Astrocyte (in vitro differentiated cells and primary cell): ENCODE measurements around the gene MLNR. TPM values are rescaled to one million over a fixed set of nuclear protein-coding genes. Genes with fewer than 3 reads are reported as not detected.

Source experiments
- DNase-seq: peaks from one replicate; pipeline ENCODE4 v3.0.0-alpha.2; 2010; ENCODE audit warnings: low read depth
- FAIRE-seq: peaks from 2 replicates; lab custom pipeline; 2011; peaks lifted over from hg19 to GRCh38; lab: Jason Lieb, UNC
- H2AFZ ChIP-seq: 2 replicates; pipeline ENCODE4 v1.6.0; 2012; ENCODE audit warnings: low read depth, low read length, inconsistent platforms
- H3K27ac ChIP-seq: 2 replicates; pipeline ENCODE4 v1.5.1; 2011; ENCODE audit warnings: low read depth, low read length, inconsistent platforms
- H3K27me3 ChIP-seq: 2 replicates; pipeline ENCODE4 v1.6.0; 2011; ENCODE audit warnings: low read length, inconsistent platforms; ENCODE audit not compliant: insufficient read depth
- H3K36me3 ChIP-seq: 2 replicates; pipeline ENCODE4 v1.5.1; 2011; ENCODE audit warnings: low read length, inconsistent platforms; ENCODE audit not compliant: insufficient read depth
- H3K4me1 ChIP-seq: 2 replicates; pipeline ENCODE4 v1.5.1; 2011; ENCODE audit warnings: low read length, inconsistent platforms; ENCODE audit not compliant: insufficient read depth
- H3K4me2 ChIP-seq: 2 replicates; pipeline ENCODE4 v1.6.0; 2012; ENCODE audit warnings: low read length, inconsistent platforms
- H3K4me3 ChIP-seq: 2 replicates; pipeline ENCODE4 v1.5.1; 2011; ENCODE audit warnings: low read depth, mild to moderate bottlenecking, low read length, inconsistent platforms; ENCODE audit not compliant: insufficient read depth
- H3K79me2 ChIP-seq: 2 replicates; pipeline ENCODE4 v1.6.0; 2012; ENCODE audit warnings: mild to moderate bottlenecking, low read length, inconsistent platforms; ENCODE audit not compliant: insufficient read depth
- H3K9ac ChIP-seq: 2 replicates; pipeline ENCODE4 v1.6.0; 2012; ENCODE audit warnings: mild to moderate bottlenecking, low read length, inconsistent platforms
- H3K9me3 ChIP-seq: 2 replicates; pipeline ENCODE4 v1.5.1; 2012; ENCODE audit warnings: low read depth, mild to moderate bottlenecking, low read length, inconsistent platforms; ENCODE audit not compliant: insufficient read depth
- H4K20me1 ChIP-seq: 2 replicates; pipeline ENCODE4 v1.6.0; 2012; ENCODE audit warnings: low read length, inconsistent platforms; ENCODE audit not compliant: insufficient read depth
- H3K27ac Mint-ChIP-seq: one replicate; pipeline ENCODE4 v1.8.0; 2021; ENCODE audit warnings: mild to moderate bottlenecking, mixed read lengths; ENCODE audit not compliant: unreplicated experiment
- H3K27me3 Mint-ChIP-seq: one replicate; pipeline ENCODE4 v1.8.0; 2021; ENCODE audit warnings: low read depth, mixed read lengths; ENCODE audit not compliant: unreplicated experiment
- H3K36me3 Mint-ChIP-seq: one replicate; pipeline ENCODE4 v1.8.0; 2021; ENCODE audit warnings: low read depth, mixed read lengths; ENCODE audit not compliant: unreplicated experiment
- H3K4me1 Mint-ChIP-seq: one replicate; pipeline ENCODE4 v1.8.0; 2021; ENCODE audit warnings: low read depth, mixed read lengths; ENCODE audit not compliant: unreplicated experiment
- H3K4me3 Mint-ChIP-seq: one replicate; pipeline ENCODE4 v1.8.0; 2021; ENCODE audit warnings: mild to moderate bottlenecking, moderate library complexity, mixed read lengths; ENCODE audit not compliant: unreplicated experiment
- H3K9me3 Mint-ChIP-seq: one replicate; pipeline ENCODE4 v1.8.0; 2021; ENCODE audit warnings: mild to moderate bottlenecking, mixed read lengths; ENCODE audit not compliant: unreplicated experiment
- CTCF ChIP-seq: IDR thresholded peaks from 2 replicates; pipeline ENCODE4 v1.5.1; 2011; ENCODE audit warnings: low read depth, mild to moderate bottlenecking, inconsistent platforms, low read length, moderate library complexity; ENCODE audit not compliant: insufficient read depth
- EZH2 ChIP-seq: IDR thresholded peaks from 2 replicates; pipeline ENCODE4 v1.6.1; 2012; ENCODE audit warnings: mild to moderate bottlenecking, low read length, inconsistent platforms; ENCODE audit not compliant: insufficient read depth
- total RNA-seq: library from RNA; stranded (reverse); gene quantifications from 2 replicates; pipeline ENCODE4 v1.2.1, GENCODE V29; 2021

Gene MLNR
- total RNA-seq, 1 donor from 2014 or later, result not detected

GRCh38 chr13:49258089-49258796 is 38.1 kb downstream of the MLNR start:
- TF ChIP-seq CTCF (no peak), EZH2 (no peak)
- no peaks in the 10 kb centered on the region for H3K9me3 Mint-ChIP-seq
- peaks cover 14% of the 10 kb centered on the region for H3K36me3 ChIP-seq
- H3K27ac Mint-ChIP-seq, result no peak overlapping the region
- no peak overlapping the region for H3K9ac ChIP-seq
- DNase-seq, result no peak
- H3K9me3 ChIP-seq, result no peaks in the 10 kb centered on the region
- H3K79me2 ChIP-seq, result no peaks in the 10 kb centered on the region
- no peak for FAIRE-seq
- no peak overlapping the region for H3K27ac ChIP-seq
- H3K4me2 ChIP-seq, result no peak overlapping the region
- H2AFZ ChIP-seq, result no peak overlapping the region
- no peaks in the 10 kb centered on the region for H4K20me1 ChIP-seq
- H3K27me3 ChIP-seq, result no peaks in the 10 kb centered on the region
- no peaks in the 10 kb centered on the region for H3K4me1 ChIP-seq
- no peaks in the 10 kb centered on the region for H3K4me1 Mint-ChIP-seq
- H3K36me3 Mint-ChIP-seq, result peaks cover 18% of the 10 kb centered on the region
- no peak overlapping the region for H3K4me3 Mint-ChIP-seq
- H3K4me3 ChIP-seq, result no peak overlapping the region
- H3K27me3 Mint-ChIP-seq, result no peaks in the 10 kb centered on the region

- H3K4me1 Mint-ChIP-seq, result no peaks in the 10 kb centered on the region
- H4K20me1 ChIP-seq, result no peaks in the 10 kb centered on the region
- no peak overlapping the region for H3K9ac ChIP-seq
- TF ChIP-seq EZH2, result no peak
- TF ChIP-seq CTCF, result no peak
- peaks cover 17% of the 10 kb centered on the region for H3K36me3 Mint-ChIP-seq
- H3K4me3 ChIP-seq, result no peak overlapping the region
- no peak overlapping the region for H3K4me3 Mint-ChIP-seq
- DNase-seq, result no peak
- no peak overlapping the region for H3K27ac ChIP-seq
- H2AFZ ChIP-seq, result no peak overlapping the region
- no peaks in the 10 kb centered on the region for H3K79me2 ChIP-seq
- no peak overlapping the region for H3K27ac Mint-ChIP-seq
- H3K4me1 ChIP-seq, result no peaks in the 10 kb centered on the region
- H3K27me3 Mint-ChIP-seq, result no peaks in the 10 kb centered on the region
- no peaks in the 10 kb centered on the region for H3K27me3 ChIP-seq
- H3K9me3 ChIP-seq, result no peaks in the 10 kb centered on the region
- no peaks in the 10 kb centered on the region for H3K9me3 Mint-ChIP-seq
- FAIRE-seq, result no peak
- H3K4me2 ChIP-seq, result no peak overlapping the region
- H3K36me3 ChIP-seq, result peaks cover 14% of the 10 kb centered on the region
Observed at GRCh38 chr13:49259586-49259985, 39.4 kb downstream of the MLNR start.

- no peak overlapping the region for H3K4me3 Mint-ChIP-seq
- H3K36me3 Mint-ChIP-seq, result peaks cover 18% of the 10 kb centered on the region
- H4K20me1 ChIP-seq, result no peaks in the 10 kb centered on the region
- DNase-seq (no peak), FAIRE-seq (no peak)
- no peak overlapping the region for H3K27ac Mint-ChIP-seq
- peaks cover 9% of the 10 kb centered on the region for H3K36me3 ChIP-seq
- H3K9me3 ChIP-seq, result no peaks in the 10 kb centered on the region
- H3K4me2 ChIP-seq, result no peak overlapping the region
- no peak overlapping the region for H2AFZ ChIP-seq
- TF ChIP-seq EZH2, result no peak
- TF ChIP-seq CTCF, result no peak
- no peak overlapping the region for H3K4me3 ChIP-seq
- no peaks in the 10 kb centered on the region for H3K9me3 Mint-ChIP-seq
- H3K9ac ChIP-seq, result no peak overlapping the region
- no peak overlapping the region for H3K27ac ChIP-seq
- no peaks in the 10 kb centered on the region for H3K79me2 ChIP-seq
- H3K4me1 Mint-ChIP-seq, result peaks cover 2% of the 10 kb centered on the region
- no peaks in the 10 kb centered on the region for H3K4me1 ChIP-seq
- H3K27me3 ChIP-seq, result no peaks in the 10 kb centered on the region
- H3K27me3 Mint-ChIP-seq, result no peaks in the 10 kb centered on the region
Observed at GRCh38 chr13:49262634-49263033, 42.5 kb downstream of the MLNR start.
